Pancreas (tissue), 10 donors: Measurements from ENCODE around the gene PRDM1. TPM values are rescaled to one million over a fixed set of nuclear protein-coding genes. Genes with fewer than 3 reads are reported as not detected.
A peak's percentile ranks its signal among the peaks of the same experiment; 100 is the strongest.

Experiments used
- ATAC-seq, 4 donors: fragments of 200-7000 bp; cut with Tn5 transposase; one replicate each; pipeline versions ENCODE4 v1.8.0 to v1.9.1; 2020; ENCODE audit warnings: mild to moderate bottlenecking in 4 of 4, moderate library complexity in 4 of 4
- DNase-seq, 6 donors: peaks; one replicate each; pipeline ENCODE4 v3.0.0-alpha.2; 2020
- FAIRE-seq: peaks from 2 replicates; lab custom pipeline; 2012; peaks lifted over from hg19 to GRCh38; lab: Jason Lieb, UNC
- H3K27ac ChIP-seq, 4 donors: fragments of 200-600 bp; sonication (generic); 1 replicate in 3 of 4; 2 replicates in 1 of 4; pipeline versions ENCODE4 v1.5.0 to v1.8.0; 2020
- H3K27me3 ChIP-seq, 4 donors: fragments of 200-600 bp; one replicate each; pipeline ENCODE4 v1.8.0; 2021
- H3K36me3 ChIP-seq, 3 donors: fragments of 200-600 bp; sonication (generic) in 1 of 3; one replicate each; pipeline versions ENCODE4 v1.5.0 to v1.8.0; 2020 to 2021
- H3K4me1 ChIP-seq, 3 donors: fragments of 200-600 bp; one replicate each; pipeline ENCODE4 v1.8.0; 2021
- H3K4me3 ChIP-seq, 4 donors: fragments of 200-600 bp; sonication (generic) in 2 of 4; one replicate each; pipeline versions ENCODE4 v1.5.0 to v1.8.0; 2020 to 2021
- H3K9me3 ChIP-seq, 4 donors: fragments of 200-600 bp; one replicate each; pipeline ENCODE4 v1.8.0; 2021
- WGBS, 2 donors: extraction: QIAGEN DNeasy Blood & Tissue Kit; methylation state at CpG; one replicate each; pipeline ENCODE4 v1.1.7; 2013; 5-methylcytosine and 5-hydroxymethylcytosine counted together
- intact Hi-C, 3 donors: fragments of 100-400 bp; cut with DNase I; formaldehyde crosslinking; loops; one replicate each; pipeline versions ENCODE4 v1.11.1 to v1.14.2; 2022
- polyA plus RNA-seq, 2 donors: library from polyadenylated mRNA; stranded (reverse); fragments of 200-250 nt; gene quantifications; one replicate each; pipeline ENCODE4 v1.2.3, GENCODE V29; 2013
- total RNA-seq, 6 donors: library from RNA; stranded (reverse); fragmentation: NEBNext Ultra II Directional in 4 of 6; extraction: Animal tissue kit (Norgen Biotek cat#: 25700) in 4 of 6; gene quantifications; one replicate each; pipeline versions ENCODE4 v1.2.1 to v1.2.4, GENCODE V29; 2021 to 2023
- TF ChIP-seq, protein P1 (sequence below), 4 donors: fragments of 200-600 bp; sonication (generic) in 3 of 4; IDR thresholded peaks; one replicate each; pipeline versions ENCODE4 v1.5.0 to v1.8.0; 2021; ENCODE audit warnings: antibody characterized with exemption in 4 of 4
- donor health status: healthy with polysubstance abuse.
- donor health status: DM: no; HTN: no; CAD: no; lungs with moderate emphysema.
- donor health status: DM: no; HTN: no; CAD: no.
- donor health status: control.
- donor health status: control.
- donor health status: Bipolar disorder and iron deficiency.
- donor health status: DM: yes; HTN: yes; CAD: no.
- donor health status: DM: no; HTN: no; CAD: no.
- donor health status: DM: no; HTN: no; CAD: no.
- donor health status: DM: yes; HTN: yes; CAD: no.

The PRDM1 gene
- total and polyA plus RNA-seq, 8 donors, result 0.30 to 5.5 (median 0.96) TPM

DNA sequence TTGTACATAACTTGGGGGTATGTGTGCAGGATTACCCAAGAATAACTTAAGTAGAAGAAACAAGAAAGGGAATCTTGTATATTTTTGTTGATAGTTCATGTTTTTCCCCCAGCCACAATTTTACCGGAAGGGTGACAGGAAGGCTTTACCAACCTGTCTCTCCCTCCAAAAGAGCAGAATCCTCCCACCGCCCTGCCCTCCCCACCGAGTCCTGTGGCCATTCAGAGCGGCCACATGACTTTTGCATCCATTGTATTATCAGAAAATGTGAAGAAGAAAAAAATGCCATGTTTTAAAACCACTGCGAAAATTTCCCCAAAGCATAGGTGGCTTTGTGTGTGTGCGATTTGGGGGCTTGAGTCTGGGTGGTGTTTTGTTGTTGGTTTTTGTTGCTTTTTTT is 22.0 kb downstream of the PRDM1 start:
- intact Hi-C loops, result no loop called here
- H3K36me3 ChIP-seq, result no peaks in the 10 kb centered on the region
- FAIRE-seq, result no peak
- 87 to 94% methylated on average over 6 of the region's 6 CpGs for WGBS, 2 donors
- no peak for ATAC-seq
- H3K27me3 ChIP-seq, result no peaks in the 10 kb centered on the region
- H3K4me3 ChIP-seq, result no peak overlapping the region
- no peak for DNase-seq
- TF ChIP-seq, protein P1, sequence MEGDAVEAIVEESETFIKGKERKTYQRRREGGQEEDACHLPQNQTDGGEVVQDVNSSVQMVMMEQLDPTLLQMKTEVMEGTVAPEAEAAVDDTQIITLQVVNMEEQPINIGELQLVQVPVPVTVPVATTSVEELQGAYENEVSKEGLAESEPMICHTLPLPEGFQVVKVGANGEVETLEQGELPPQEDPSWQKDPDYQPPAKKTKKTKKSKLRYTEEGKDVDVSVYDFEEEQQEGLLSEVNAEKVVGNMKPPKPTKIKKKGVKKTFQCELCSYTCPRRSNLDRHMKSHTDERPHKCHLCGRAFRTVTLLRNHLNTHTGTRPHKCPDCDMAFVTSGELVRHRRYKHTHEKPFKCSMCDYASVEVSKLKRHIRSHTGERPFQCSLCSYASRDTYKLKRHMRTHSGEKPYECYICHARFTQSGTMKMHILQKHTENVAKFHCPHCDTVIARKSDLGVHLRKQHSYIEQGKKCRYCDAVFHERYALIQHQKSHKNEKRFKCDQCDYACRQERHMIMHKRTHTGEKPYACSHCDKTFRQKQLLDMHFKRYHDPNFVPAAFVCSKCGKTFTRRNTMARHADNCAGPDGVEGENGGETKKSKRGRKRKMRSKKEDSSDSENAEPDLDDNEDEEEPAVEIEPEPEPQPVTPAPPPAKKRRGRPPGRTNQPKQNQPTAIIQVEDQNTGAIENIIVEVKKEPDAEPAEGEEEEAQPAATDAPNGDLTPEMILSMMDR (IDR thresholded peaks at IDR 0.05), result no peak
- H3K27ac ChIP-seq, result no peak overlapping the region
- no peaks in the 10 kb centered on the region for H3K9me3 ChIP-seq
- no peaks in the 10 kb centered on the region for H3K4me1 ChIP-seq

DNA sequence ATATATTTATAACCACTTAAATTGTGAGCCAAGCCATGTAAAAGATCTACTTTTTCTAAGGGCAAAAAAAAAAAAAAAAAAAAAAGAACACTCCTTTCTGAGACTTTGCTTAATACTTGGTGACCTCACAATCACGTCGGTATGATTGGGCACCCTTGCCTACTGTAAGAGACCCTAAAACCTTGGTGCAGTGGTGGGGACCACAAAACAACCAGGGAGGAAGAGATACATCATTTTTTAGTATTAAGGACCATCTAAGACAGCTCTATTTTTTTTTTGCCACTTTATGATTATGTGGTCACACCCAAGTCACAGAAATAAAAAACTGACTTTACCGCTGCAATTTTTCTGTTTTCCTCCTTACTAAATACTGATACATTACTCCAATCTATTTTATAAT is 22.9 kb downstream of the PRDM1 start:
- no peak for FAIRE-seq
- H3K27me3 ChIP-seq, result no peaks in the 10 kb centered on the region
- 85 to 92% methylated on average over 3 of the region's 3 CpGs for WGBS, 2 donors
- H3K27ac ChIP-seq, result no peak overlapping the region
- no peak for DNase-seq
- no peaks in the 10 kb centered on the region for H3K9me3 ChIP-seq
- no peaks in the 10 kb centered on the region for H3K4me1 ChIP-seq
- no peak for ATAC-seq
- no peaks in the 10 kb centered on the region for H3K36me3 ChIP-seq
- TF ChIP-seq, protein P1 (IDR thresholded peaks at IDR 0.05), result no peak
- intact Hi-C loops, result no loop called here
- no peak overlapping the region for H3K4me3 ChIP-seq

- H3K27me3 ChIP-seq, result no peaks in the 10 kb centered on the region
- WGBS, 2 donors, result 44 to 57% methylated on average over 10 of the region's 10 CpGs
- H3K4me3 ChIP-seq, result no peak overlapping the region
- intact Hi-C loops, result no loop called here
- DNase-seq (no peak), FAIRE-seq (no peak), ATAC-seq (peak in 1 of 4 donors; percentile 28)
- no peak overlapping the region for H3K27ac ChIP-seq
- no peaks in the 10 kb centered on the region for H3K36me3 ChIP-seq
- TF ChIP-seq, protein P1 (IDR thresholded peaks at IDR 0.05), result no peak
- H3K4me1 ChIP-seq, result no peaks in the 10 kb centered on the region
- no peaks in the 10 kb centered on the region for H3K9me3 ChIP-seq
Measured at GRCh38 chr6:106110164-106110826, 24.2 kb downstream of the PRDM1 start.

GRCh38 chr6:106112433-106112832 is 26.3 kb downstream of the PRDM1 start:
- FAIRE-seq, result no peak

More at GRCh38 chr6:106112433-106112832, 26.3 kb downstream of the PRDM1 start:
- no peak overlapping the region for H3K4me3 ChIP-seq
- ATAC-seq, result no peak
- DNase-seq, result no peak
- no peak overlapping the region for H3K27ac ChIP-seq
- TF ChIP-seq, protein P1 (IDR thresholded peaks at IDR 0.05), result no peak
- no peaks in the 10 kb centered on the region for H3K9me3 ChIP-seq
- H3K36me3 ChIP-seq, result no peaks in the 10 kb centered on the region
- 63 to 64% methylated on average over 2 of the region's 2 CpGs for WGBS, 2 donors
- intact Hi-C loops, result no loop called here
- no peaks in the 10 kb centered on the region for H3K27me3 ChIP-seq
- no peaks in the 10 kb centered on the region for H3K4me1 ChIP-seq
